ENCODE data around the gene TRIP13. TPM values are rescaled to one million over a fixed set of nuclear protein-coding genes. Genes with fewer than 3 reads are reported as not detected.
A peak's percentile ranks its signal among the peaks of the same experiment; 100 is the strongest.

Gene TRIP13
- total RNA-seq, 1 experiment from 2014 or later, result 21.4 TPM

DNA sequence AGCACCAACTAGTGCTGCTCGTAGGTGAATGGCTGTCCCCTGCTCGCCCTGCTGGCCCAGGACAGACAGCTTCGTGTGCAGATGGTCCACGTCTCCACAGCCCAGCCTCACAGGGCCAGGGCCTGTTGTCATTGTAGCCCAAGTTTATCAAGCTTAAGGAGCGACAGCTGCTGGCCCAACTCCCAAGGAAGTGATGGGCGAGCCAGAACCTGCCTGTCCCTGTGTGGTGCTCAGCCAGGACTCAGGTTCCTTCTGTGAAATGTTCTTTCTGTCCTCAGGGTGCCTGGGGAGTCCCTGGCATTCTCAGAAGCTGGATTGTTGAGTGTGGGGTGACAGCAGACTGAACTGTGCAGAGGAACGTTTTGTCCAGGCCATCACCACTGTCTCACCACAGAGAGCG lies 16.4 kb downstream of the TRIP13 start:
- TF ChIP-seq, protein P1, sequence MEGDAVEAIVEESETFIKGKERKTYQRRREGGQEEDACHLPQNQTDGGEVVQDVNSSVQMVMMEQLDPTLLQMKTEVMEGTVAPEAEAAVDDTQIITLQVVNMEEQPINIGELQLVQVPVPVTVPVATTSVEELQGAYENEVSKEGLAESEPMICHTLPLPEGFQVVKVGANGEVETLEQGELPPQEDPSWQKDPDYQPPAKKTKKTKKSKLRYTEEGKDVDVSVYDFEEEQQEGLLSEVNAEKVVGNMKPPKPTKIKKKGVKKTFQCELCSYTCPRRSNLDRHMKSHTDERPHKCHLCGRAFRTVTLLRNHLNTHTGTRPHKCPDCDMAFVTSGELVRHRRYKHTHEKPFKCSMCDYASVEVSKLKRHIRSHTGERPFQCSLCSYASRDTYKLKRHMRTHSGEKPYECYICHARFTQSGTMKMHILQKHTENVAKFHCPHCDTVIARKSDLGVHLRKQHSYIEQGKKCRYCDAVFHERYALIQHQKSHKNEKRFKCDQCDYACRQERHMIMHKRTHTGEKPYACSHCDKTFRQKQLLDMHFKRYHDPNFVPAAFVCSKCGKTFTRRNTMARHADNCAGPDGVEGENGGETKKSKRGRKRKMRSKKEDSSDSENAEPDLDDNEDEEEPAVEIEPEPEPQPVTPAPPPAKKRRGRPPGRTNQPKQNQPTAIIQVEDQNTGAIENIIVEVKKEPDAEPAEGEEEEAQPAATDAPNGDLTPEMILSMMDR (IDR thresholded peaks at IDR 0.05; ENCODE audit: unreplicated experiment), result no peak
- BruUV-seq (replicated peaks), result no TSS peak
- ChIA-PET CTCF (interaction anchor here (0.7 to 1.4 kb wide), 2 partner anchors 258 to 260 kb away, joined by 3 to 5 read pairs; no protein-coding TSS in a partner anchor), POLR2A (interaction anchor here (0.7 to 1.8 kb wide), 3 partner anchors 17 to 518 kb away, joined by 3 to 6 read pairs (median 5); no protein-coding TSS in a partner anchor)
- Mint-ChIP-seq H3K4me3 (ENCODE audit: unreplicated experiment) (no peak overlapping the region), H3K9me3 (ENCODE audit: unreplicated experiment) (no peaks in the 10 kb centered on the region), H3K27me3 (ENCODE audit: insufficient read depth, unreplicated experiment) (no peaks in the 10 kb centered on the region), H3K27ac (ENCODE audit: low read depth, unreplicated experiment) (no peak overlapping the region), H3K4me1 (ENCODE audit: insufficient read depth, unreplicated experiment) (peaks cover 42% of the 10 kb centered on the region), H3K36me3 (ENCODE audit: insufficient read depth, unreplicated experiment) (peaks cover 65% of the 10 kb centered on the region)
- intact Hi-C loops (cut with micrococcal nuclease), result loop anchor here (10.0 kb wide), 1 partner anchor 464 kb away; the partner anchor contains the start of gene EXOC3
- peak; percentile 47 for DNase-seq (ENCODE audit: unreplicated experiment)

DNA sequence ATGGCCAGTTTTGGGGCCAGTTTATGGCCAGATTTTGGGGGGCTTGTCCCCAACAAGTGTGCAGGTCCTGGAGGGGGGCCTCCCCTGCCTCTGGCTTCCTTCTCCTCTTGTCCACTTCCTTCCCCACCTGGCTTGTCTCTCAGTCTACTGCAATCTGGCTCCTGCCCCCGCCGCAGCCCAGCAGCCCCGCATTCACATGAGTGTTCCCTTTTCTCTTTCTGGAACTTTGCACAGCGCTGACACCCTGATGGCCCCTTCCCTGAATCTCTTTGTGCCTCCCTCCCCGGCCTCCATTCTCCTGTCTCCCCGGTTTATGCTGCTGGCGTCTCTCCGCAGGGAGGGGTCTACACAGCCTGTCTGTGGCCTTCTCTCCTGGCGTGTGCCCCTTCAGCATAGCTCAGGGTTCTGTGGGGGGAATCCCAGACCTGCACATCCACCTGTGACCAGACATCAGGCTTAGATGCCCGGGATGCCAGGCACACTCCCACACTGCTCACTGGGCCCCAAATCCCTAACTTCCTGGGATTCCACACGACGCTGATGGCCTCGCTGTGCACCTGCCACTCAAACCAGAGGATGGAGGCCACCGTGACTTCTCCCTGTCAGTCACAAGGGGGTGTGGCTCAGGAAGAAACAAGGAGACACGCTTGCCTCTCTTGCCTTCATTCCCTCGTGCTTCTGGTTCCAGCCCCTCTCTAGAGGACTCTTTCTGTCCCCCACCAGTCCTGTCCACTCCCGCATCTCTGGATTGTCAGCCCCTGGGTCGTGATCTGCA lies 17.5 kb downstream of the TRIP13 start:
- intact Hi-C loops (cut with micrococcal nuclease), result loop anchor here (10.0 kb wide), 2 partner anchors 435 to 465 kb away; partner anchors contain the start of gene EXOC3
- BruUV-seq (replicated peaks), result no TSS peak
- ChIA-PET CTCF (interaction anchor here (0.6 to 1.4 kb wide), 2 partner anchors 25 to 259 kb away, joined by 3 to 5 read pairs; no protein-coding TSS in a partner anchor), POLR2A (no interaction called here)
- H3K27ac Mint-ChIP-seq (ENCODE audit: low read depth, unreplicated experiment), result peak overlapping the region; percentile 99
- H3K9me3 Mint-ChIP-seq (ENCODE audit: unreplicated experiment), result no peaks in the 10 kb centered on the region
- TF ChIP-seq, protein P1 (IDR thresholded peaks at IDR 0.05; ENCODE audit: unreplicated experiment), result no peak
- no peak for DNase-seq (ENCODE audit: unreplicated experiment)
- peaks cover 65% of the 10 kb centered on the region for H3K36me3 Mint-ChIP-seq (ENCODE audit: insufficient read depth, unreplicated experiment)
- peaks cover 43% of the 10 kb centered on the region for H3K4me1 Mint-ChIP-seq (ENCODE audit: insufficient read depth, unreplicated experiment)
- H3K4me3 Mint-ChIP-seq (ENCODE audit: unreplicated experiment), result no peak overlapping the region
- H3K27me3 Mint-ChIP-seq (ENCODE audit: insufficient read depth, unreplicated experiment), result no peaks in the 10 kb centered on the region

DNA sequence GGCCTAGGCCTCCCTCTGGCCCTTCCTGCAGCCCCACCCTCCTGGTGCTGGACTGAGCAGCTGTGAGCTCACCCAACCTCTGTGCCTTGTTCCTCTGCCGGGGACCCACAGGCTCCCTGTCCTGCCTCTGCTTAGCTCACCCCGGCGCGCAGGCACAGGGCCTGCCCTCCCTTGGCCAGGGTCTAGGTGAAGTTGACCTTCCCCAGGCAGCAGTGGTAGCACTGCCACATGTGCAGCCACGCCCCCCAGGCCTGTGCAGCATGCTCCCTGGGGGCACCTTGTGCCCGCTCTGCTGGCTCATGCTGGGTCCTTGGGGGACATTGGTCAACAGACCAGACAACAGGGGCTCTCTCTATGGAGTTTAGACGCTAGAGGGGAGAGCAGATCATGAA lies 18.1 kb downstream of the TRIP13 start:
- CTCF ChIA-PET, result interaction anchor here (0.6 kb wide), 1 partner anchor 24 kb away, joined by 3 read pairs; no protein-coding TSS in a partner anchor
- TF ChIP-seq, protein P1 (IDR thresholded peaks at IDR 0.05; ENCODE audit: unreplicated experiment), result no peak
- DNase-seq (ENCODE audit: unreplicated experiment), result no peak
- H3K27ac Mint-ChIP-seq (ENCODE audit: low read depth, unreplicated experiment), result peak overlapping the region; percentile 99
- POLR2A ChIA-PET, result no interaction called here
- intact Hi-C loops (cut with micrococcal nuclease), result loop anchor here (10.0 kb wide), 1 partner anchor 436 kb away; no protein-coding TSS in a partner anchor
- no peaks in the 10 kb centered on the region for H3K9me3 Mint-ChIP-seq (ENCODE audit: unreplicated experiment)
- peaks cover 64% of the 10 kb centered on the region for H3K36me3 Mint-ChIP-seq (ENCODE audit: insufficient read depth, unreplicated experiment)
- no peak overlapping the region for H3K4me3 Mint-ChIP-seq (ENCODE audit: unreplicated experiment)
- no TSS peak for BruUV-seq (replicated peaks)
- peaks cover 43% of the 10 kb centered on the region for H3K4me1 Mint-ChIP-seq (ENCODE audit: insufficient read depth, unreplicated experiment)
- H3K27me3 Mint-ChIP-seq (ENCODE audit: insufficient read depth, unreplicated experiment), result no peaks in the 10 kb centered on the region

DNA sequence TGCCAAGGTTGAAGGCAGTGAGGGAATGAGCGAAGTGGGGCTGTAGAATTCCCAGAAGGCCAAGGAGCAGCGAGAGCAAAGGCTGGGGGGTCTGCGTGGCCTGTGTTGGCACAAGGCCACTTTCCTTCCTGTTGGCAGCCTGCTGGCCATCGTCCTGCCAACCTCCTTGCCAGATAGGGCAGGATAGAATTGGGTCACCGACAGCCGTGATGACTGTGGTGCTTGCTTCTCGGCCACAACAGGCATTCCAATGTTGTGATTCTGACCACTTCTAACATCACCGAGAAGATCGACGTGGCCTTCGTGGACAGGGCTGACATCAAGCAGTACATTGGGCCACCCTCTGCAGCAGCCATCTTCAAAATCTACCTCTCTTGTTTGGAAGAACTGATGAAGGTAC lies 18.9 kb downstream of the TRIP13 start:
- CTCF ChIA-PET, result interaction anchor here (0.6 to 3.3 kb wide), 6 partner anchors 9 to 641 kb away, joined by 3 to 21 read pairs (median 3); no protein-coding TSS in a partner anchor
- POLR2A ChIA-PET, result interaction anchor here (0.7 to 2.3 kb wide), 3 partner anchors 19 to 299 kb away, joined by 3 to 13 read pairs (median 4); partner anchors contain the start of genes BRD9 and TRIP13
- TF ChIP-seq, protein P1 (IDR thresholded peaks at IDR 0.05; ENCODE audit: unreplicated experiment), result no peak
- intact Hi-C loops (cut with micrococcal nuclease), result loop anchor here (10.0 kb wide), 1 partner anchor 437 kb away; no protein-coding TSS in a partner anchor
- peak overlapping the region; percentile 99 for H3K27ac Mint-ChIP-seq (ENCODE audit: low read depth, unreplicated experiment)
- peaks cover 56% of the 10 kb centered on the region for H3K36me3 Mint-ChIP-seq (ENCODE audit: insufficient read depth, unreplicated experiment)
- peak; percentile 82 for DNase-seq (ENCODE audit: unreplicated experiment)
- no peak overlapping the region for H3K4me3 Mint-ChIP-seq (ENCODE audit: unreplicated experiment)
- no peaks in the 10 kb centered on the region for H3K27me3 Mint-ChIP-seq (ENCODE audit: insufficient read depth, unreplicated experiment)
- no peaks in the 10 kb centered on the region for H3K9me3 Mint-ChIP-seq (ENCODE audit: unreplicated experiment)
- BruUV-seq (replicated peaks), result no TSS peak
- H3K4me1 Mint-ChIP-seq (ENCODE audit: insufficient read depth, unreplicated experiment), result peaks cover 43% of the 10 kb centered on the region

Data from MCF 10A (cell line).